SK-N-SH (cell line): ENCODE data around the gene ANKRD13B. TPM values are rescaled to one million over a fixed set of nuclear protein-coding genes. Genes with fewer than 3 reads are reported as not detected.
A peak's percentile ranks its signal among the peaks of the same experiment; 100 is the strongest.

Source experiments
- CTCF ChIA-PET: fragments of 300-600, 350-600 bp; formaldehyde crosslinking; extraction: SDS; loops from one replicate; lab custom pipeline; 2021; lab: Yijun Ruan, JAX
- POLR2A ChIA-PET: fragments of 350-600 bp; sonication (Branson Sonifier 250); formaldehyde crosslinking; extraction: SDS; loops from one replicate; lab custom pipeline; 2020; ENCODE audit warnings: antibody characterized with exemption, inconsistent platforms; lab: Yijun Ruan, JAX
- DNase-seq: peaks from one replicate; pipeline ENCODE4 v3.0.0; 2012
- H2AFZ ChIP-seq: fragments of 200-600 bp; sonication (generic); 2 replicates; pipeline ENCODE4 v1.8.1; 2016; ENCODE audit warnings: antibody characterized with exemption, mild to moderate bottlenecking, low read depth
- H3F3A ChIP-seq: fragments of 200-600 bp; sonication (generic); replicated peaks from 2 replicates; pipeline ENCODE3; 2016; ENCODE audit warnings: antibody characterized with exemption, mild to moderate bottlenecking; ENCODE audit not compliant: insufficient read depth
- H3K27ac ChIP-seq, 2 experiments: fragments of 200-500 bp in 1 of 2; fragments of 200-600 bp in 1 of 2; sonication (Bioruptor generic) in 1 of 2; sonication (generic), shearing (Covaris generic) in 1 of 2; 2 replicates each; pipeline versions ENCODE4 v1.5.1 to v1.6.1; 2014 to 2016; ENCODE audit warnings: low read depth in 2 of 2, inconsistent platforms in 1 of 2, low read length in 1 of 2, mild to moderate bottlenecking in 1 of 2, mixed read lengths in 1 of 2
- H3K27me3 ChIP-seq: fragments of 200-600 bp; sonication (generic), shearing (Covaris generic); 2 replicates; pipeline ENCODE4 v1.6.1; 2016; ENCODE audit warnings: mixed run types; ENCODE audit not compliant: insufficient read depth
- H3K36me3 ChIP-seq, 2 experiments: fragments of 200-500 bp in 1 of 2; fragments of 200-600 bp in 1 of 2; sonication (Bioruptor generic) in 1 of 2; sonication (generic) in 1 of 2; replicated peaks in 1 of 2; 2 replicates each; pipeline versions ENCODE3 to v1.5.1; 2014 to 2016; ENCODE audit warnings: low read length in 1 of 2, mild to moderate bottlenecking in 1 of 2; ENCODE audit not compliant: insufficient read depth in 2 of 2, control insufficient read depth in 1 of 2
- H3K4me1 ChIP-seq, 2 experiments: fragments of 200-500 bp in 1 of 2; fragments of 200-600 bp in 1 of 2; sonication (Bioruptor generic) in 1 of 2; sonication (generic), shearing (Covaris generic) in 1 of 2; 2 replicates each; pipeline versions ENCODE4 v1.5.1 to v1.6.1; 2014 to 2016; ENCODE audit warnings: low read depth in 1 of 2, low read length in 1 of 2, mixed run types in 1 of 2; ENCODE audit not compliant: insufficient read depth in 2 of 2, control insufficient read depth in 1 of 2
- H3K4me2 ChIP-seq: fragments of 200-600 bp; sonication (generic), shearing (Covaris generic); 2 replicates; pipeline ENCODE4 v1.6.1; 2017; ENCODE audit warnings: mixed run types
- H3K4me3 ChIP-seq, 2 experiments: fragments of 200-500 bp in 1 of 2; fragments of 200-600 bp in 1 of 2; sonication (Bioruptor generic) in 1 of 2; sonication (generic), shearing (Covaris generic) in 1 of 2; 2 replicates each; pipeline versions ENCODE4 v1.5.1 to v1.8.1; 2014 to 2016; ENCODE audit warnings: low read depth in 2 of 2, inconsistent platforms in 1 of 2, low read length in 1 of 2, mild to moderate bottlenecking in 1 of 2, mixed read lengths in 1 of 2, moderate library complexity in 1 of 2
- H3K79me2 ChIP-seq: fragments of 200-600 bp; sonication (generic); 2 replicates; pipeline ENCODE4 v1.8.1; 2017; ENCODE audit warnings: mild to moderate bottlenecking; ENCODE audit not compliant: insufficient read depth
- H3K9ac ChIP-seq: fragments of 200-600 bp; sonication (generic); 2 replicates; pipeline ENCODE4 v1.6.1; 2017; ENCODE audit warnings: mixed run types
- H3K9me2 ChIP-seq: fragments of 200-600 bp; sonication (generic); 2 replicates; pipeline ENCODE4 v1.6.1; 2017; ENCODE audit warnings: mixed run types
- H3K9me3 ChIP-seq: fragments of 200-600 bp; sonication (generic); 2 replicates; pipeline ENCODE4 v1.6.1; 2017; ENCODE audit warnings: mixed run types, mild to moderate bottlenecking, moderate library complexity
- H4K20me1 ChIP-seq: fragments of 200-600 bp; sonication (generic); 2 replicates; pipeline ENCODE4 v1.6.1; 2017; ENCODE audit warnings: mild to moderate bottlenecking, mixed run types; ENCODE audit not compliant: insufficient read depth
- CHD2 ChIP-seq: fragments of 150-350 bp; IDR thresholded peaks from 2 replicates; pipeline ENCODE4 v1.6.1; 2018; ENCODE audit warnings: low read length; ENCODE audit not compliant: partially characterized antibody
- GATA2 ChIP-seq: sonication (generic); formaldehyde crosslinking; IDR thresholded peaks from 2 replicates; pipeline ENCODE4 v1.5.0; 2020; ENCODE audit warnings: mild to moderate bottlenecking, missing genetic modification reagents
- MEF2A ChIP-seq: IDR thresholded peaks from 2 replicates; pipeline ENCODE4 v1.4.0; 2012; ENCODE audit warnings: low read depth, borderline replicate concordance
- MXI1 ChIP-seq: IDR thresholded peaks from 2 replicates; pipeline ENCODE4 v1.6.1; 2012; ENCODE audit warnings: mild to moderate bottlenecking, low read depth, low read length, improper control_type of control experiment
- NFIC ChIP-seq: IDR thresholded peaks from 2 replicates; pipeline ENCODE4 v1.4.0; 2012; ENCODE audit warnings: borderline replicate concordance
- NRF1 ChIP-seq: IDR thresholded peaks from 2 replicates; pipeline ENCODE4 v1.6.1; 2012; ENCODE audit warnings: low read depth, mild to moderate bottlenecking, low read length
- RAD21 ChIP-seq: IDR thresholded peaks from 2 replicates; pipeline ENCODE4 v1.6.1; 2012; ENCODE audit warnings: mild to moderate bottlenecking, low read length
- SIN3A ChIP-seq: IDR thresholded peaks from 2 replicates; pipeline ENCODE4 v1.6.1; 2012; ENCODE audit warnings: low read depth, mild to moderate bottlenecking, low read length, moderate library complexity, borderline replicate concordance
- YY1 ChIP-seq: IDR thresholded peaks from 2 replicates; pipeline ENCODE4 v1.4.0; 2012; ENCODE audit warnings: low read depth, mild to moderate bottlenecking
- WGBS: methylation state at CpG from one replicate; pipeline ENCODE4 v1.1.6; 2017; ENCODE audit warnings: low lambda C conversion rate; 5-methylcytosine and 5-hydroxymethylcytosine counted together
- polyA plus RNA-seq, 3 experiments: library from polyadenylated mRNA; depleted of rRNA; stranded (reverse); fragments of >200 nt; gene quantifications; 2 replicates each; pipeline ENCODE4 v1.2.3, GENCODE V29; 2012
- TF ChIP-seq, protein P1 (sequence below): IDR thresholded peaks from 2 replicates; pipeline ENCODE4 v1.4.0; 2012; ENCODE audit warnings: low read depth, borderline replicate concordance
- TF ChIP-seq, protein P2 (sequence below): IDR thresholded peaks from 2 replicates; pipeline ENCODE4 v1.4.0; 2012; ENCODE audit warnings: low read depth
- TF ChIP-seq, protein P3 (sequence below): fragments of 150-350 bp; IDR thresholded peaks from 2 replicates; pipeline ENCODE4 v1.6.1; 2017; ENCODE audit warnings: antibody characterized with exemption, low read length, low read depth, borderline replicate concordance
- TF ChIP-seq, protein P4 (sequence below): fragments of 200-600 bp; sonication (generic); IDR thresholded peaks from 2 replicates; pipeline ENCODE4 v1.6.1; 2017; ENCODE audit warnings: antibody characterized with exemption, mild to moderate bottlenecking, moderate library complexity

ANKRD13B gene
- polyA plus RNA-seq, 1 of the 3 experiments (the other 2 are of a cell fraction): 16.1 TPM

DNA sequence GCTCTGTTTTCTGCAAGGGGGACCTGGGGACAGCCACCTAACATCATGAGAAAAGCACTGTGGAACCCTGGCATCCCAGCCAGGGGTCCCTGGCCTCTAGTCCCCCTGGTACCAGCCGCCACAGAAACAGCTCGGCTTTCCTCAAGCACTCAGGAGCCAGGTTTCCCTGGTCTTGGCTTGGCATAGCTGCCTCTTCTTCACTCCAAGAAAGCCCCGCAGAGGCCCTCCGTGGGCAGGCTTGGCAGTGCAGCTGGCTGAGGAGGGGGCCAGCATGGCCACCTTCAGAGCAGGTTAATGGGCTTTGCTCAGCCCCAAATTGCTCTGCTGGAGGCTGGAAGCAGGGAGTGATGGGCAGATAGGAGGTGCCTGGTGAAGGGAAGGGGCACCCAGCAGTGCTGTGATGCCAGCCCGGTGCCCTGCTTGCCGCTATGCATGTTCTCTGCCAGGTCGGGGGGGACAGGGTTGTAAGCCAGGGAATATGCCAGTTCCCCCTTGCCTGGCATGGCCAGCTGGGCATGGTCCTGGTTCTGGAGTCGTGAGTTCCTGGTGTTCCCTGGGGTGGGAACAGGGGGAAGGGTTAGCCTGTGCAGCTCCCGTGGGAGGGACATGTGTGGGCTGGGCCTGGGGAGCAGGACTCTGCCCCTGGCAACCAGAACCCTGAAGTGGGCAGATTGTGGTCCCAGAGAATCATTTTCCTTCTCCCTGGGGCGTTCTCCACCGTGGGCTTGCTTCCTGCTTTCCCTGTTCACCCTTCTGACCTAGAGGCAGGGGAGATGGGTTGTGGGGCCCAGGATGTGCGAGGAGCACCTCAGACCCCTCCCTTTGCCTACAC lies 3.2 kb downstream of the ANKRD13B start:
- Histone ChIP-seq H3K36me3 (no peaks in the 10 kb centered on the region), H3K27me3 (no peaks in the 10 kb centered on the region), H3K4me2 (0 out of 2 replicates have a peak overlapping the region, but pooled peaks have one; percentile 4), H4K20me1 (peaks cover 4% of the 10 kb centered on the region; the same call in 1 of the 2 replicates), H3K4me1 (peaks cover 19 to 57% of the 10 kb centered on the region in 2 experiments)
- 77% methylated on average over 6 of the region's 12 CpGs for WGBS
- TF ChIP-seq, protein P1, sequence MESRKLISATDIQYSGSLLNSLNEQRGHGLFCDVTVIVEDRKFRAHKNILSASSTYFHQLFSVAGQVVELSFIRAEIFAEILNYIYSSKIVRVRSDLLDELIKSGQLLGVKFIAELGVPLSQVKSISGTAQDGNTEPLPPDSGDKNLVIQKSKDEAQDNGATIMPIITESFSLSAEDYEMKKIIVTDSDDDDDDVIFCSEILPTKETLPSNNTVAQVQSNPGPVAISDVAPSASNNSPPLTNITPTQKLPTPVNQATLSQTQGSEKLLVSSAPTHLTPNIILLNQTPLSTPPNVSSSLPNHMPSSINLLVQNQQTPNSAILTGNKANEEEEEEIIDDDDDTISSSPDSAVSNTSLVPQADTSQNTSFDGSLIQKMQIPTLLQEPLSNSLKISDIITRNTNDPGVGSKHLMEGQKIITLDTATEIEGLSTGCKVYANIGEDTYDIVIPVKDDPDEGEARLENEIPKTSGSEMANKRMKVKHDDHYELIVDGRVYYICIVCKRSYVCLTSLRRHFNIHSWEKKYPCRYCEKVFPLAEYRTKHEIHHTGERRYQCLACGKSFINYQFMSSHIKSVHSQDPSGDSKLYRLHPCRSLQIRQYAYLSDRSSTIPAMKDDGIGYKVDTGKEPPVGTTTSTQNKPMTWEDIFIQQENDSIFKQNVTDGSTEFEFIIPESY: no peak
- peak; percentile 51; the same call in 1 of the 2 replicates for TF ChIP-seq GATA2
- TF ChIP-seq, all 33 proteins: peak for 1
- Histone ChIP-seq H2AFZ (no peak overlapping the region), H3K9ac (no peak overlapping the region), H3K9me2 (no peaks in the 10 kb centered on the region), H3K27ac (peak overlapping the region in 1 of 2 experiments; percentile 91; a peak in 2 of 4 replicates), H3F3A (peaks cover 15% of the 10 kb centered on the region), H3K4me3 (peak overlapping the region in 1 of 2 experiments; percentile 89; a peak in 1 of 4 replicates), H3K9me3 (no peaks in the 10 kb centered on the region), H3K79me2 (peaks cover 28% of the 10 kb centered on the region)
- CTCF ChIA-PET: interaction anchor here (0.5 to 2.1 kb wide), 7 partner anchors 11 to 497 kb away, joined by 3 to 7 read pairs (median 3); no protein-coding TSS in a partner anchor
- POLR2A ChIA-PET: interaction anchor here (0.6 to 0.9 kb wide), 3 partner anchors 25 to 28 kb away, joined by 3 read pairs; no protein-coding TSS in a partner anchor
- DNase-seq: no peak

DNA sequence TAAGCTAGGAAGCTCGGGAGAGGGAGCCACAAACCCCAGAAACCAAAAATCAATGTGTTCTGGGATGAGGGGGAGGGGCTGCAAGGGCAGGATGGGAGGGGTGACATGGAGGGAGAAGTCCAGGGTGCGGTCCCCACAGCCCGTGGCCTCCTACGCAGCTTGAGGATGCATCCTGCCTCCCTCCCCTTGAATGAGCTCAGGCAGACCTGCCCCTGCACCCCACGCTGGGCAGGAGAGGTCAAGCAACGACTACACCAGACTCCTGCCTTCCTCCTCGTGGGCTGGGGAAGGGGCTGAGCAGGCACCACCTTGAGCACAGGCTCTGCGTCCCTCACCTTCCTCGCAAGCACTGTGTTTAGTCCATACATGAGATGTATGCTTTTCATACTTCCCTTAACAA lies 3.9 kb downstream of the ANKRD13B start:
- DNase-seq: no peak
- POLR2A ChIA-PET: interaction anchor here (0.6 to 0.9 kb wide), 2 partner anchors 28 to 181 kb away, joined by 3 read pairs; no protein-coding TSS in a partner anchor
- H3K4me1 ChIP-seq: peaks cover 16 to 56% of the 10 kb centered on the region in 2 experiments
- TF ChIP-seq CHD2 (no peak), NFIC (no peak), GATA2 (no peak), MEF2A (no peak), SIN3A (no peak), RAD21 (no peak), NRF1 (no peak), YY1 (no peak), MXI1 (no peak)
- TF ChIP-seq, protein P2, sequence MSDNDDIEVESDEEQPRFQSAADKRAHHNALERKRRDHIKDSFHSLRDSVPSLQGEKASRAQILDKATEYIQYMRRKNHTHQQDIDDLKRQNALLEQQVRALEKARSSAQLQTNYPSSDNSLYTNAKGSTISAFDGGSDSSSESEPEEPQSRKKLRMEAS: no peak
- TF ChIP-seq, protein P3, sequence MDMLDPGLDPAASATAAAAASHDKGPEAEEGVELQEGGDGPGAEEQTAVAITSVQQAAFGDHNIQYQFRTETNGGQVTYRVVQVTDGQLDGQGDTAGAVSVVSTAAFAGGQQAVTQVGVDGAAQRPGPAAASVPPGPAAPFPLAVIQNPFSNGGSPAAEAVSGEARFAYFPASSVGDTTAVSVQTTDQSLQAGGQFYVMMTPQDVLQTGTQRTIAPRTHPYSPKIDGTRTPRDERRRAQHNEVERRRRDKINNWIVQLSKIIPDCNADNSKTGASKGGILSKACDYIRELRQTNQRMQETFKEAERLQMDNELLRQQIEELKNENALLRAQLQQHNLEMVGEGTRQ: no peak
- TF ChIP-seq, protein P4, sequence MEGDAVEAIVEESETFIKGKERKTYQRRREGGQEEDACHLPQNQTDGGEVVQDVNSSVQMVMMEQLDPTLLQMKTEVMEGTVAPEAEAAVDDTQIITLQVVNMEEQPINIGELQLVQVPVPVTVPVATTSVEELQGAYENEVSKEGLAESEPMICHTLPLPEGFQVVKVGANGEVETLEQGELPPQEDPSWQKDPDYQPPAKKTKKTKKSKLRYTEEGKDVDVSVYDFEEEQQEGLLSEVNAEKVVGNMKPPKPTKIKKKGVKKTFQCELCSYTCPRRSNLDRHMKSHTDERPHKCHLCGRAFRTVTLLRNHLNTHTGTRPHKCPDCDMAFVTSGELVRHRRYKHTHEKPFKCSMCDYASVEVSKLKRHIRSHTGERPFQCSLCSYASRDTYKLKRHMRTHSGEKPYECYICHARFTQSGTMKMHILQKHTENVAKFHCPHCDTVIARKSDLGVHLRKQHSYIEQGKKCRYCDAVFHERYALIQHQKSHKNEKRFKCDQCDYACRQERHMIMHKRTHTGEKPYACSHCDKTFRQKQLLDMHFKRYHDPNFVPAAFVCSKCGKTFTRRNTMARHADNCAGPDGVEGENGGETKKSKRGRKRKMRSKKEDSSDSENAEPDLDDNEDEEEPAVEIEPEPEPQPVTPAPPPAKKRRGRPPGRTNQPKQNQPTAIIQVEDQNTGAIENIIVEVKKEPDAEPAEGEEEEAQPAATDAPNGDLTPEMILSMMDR: no peak
- TF ChIP-seq, all 33 proteins: peak for 0
- H3K4me3 ChIP-seq: no peak overlapping the region
- H3K4me2 ChIP-seq: no peak overlapping the region
- peaks cover 28% of the 10 kb centered on the region for H3K79me2 ChIP-seq
- H3K27ac ChIP-seq: peak overlapping the region in 1 of 2 experiments; percentile 91; a peak in 1 of 4 replicates
- H3K36me3 ChIP-seq: no peaks in the 10 kb centered on the region
- no peaks in the 10 kb centered on the region for H3K9me3 ChIP-seq
- no peak overlapping the region for H2AFZ ChIP-seq
- 91% methylated on average over 5 of the region's 9 CpGs for WGBS
- peaks cover 10% of the 10 kb centered on the region for H3F3A ChIP-seq
- peaks cover 4% of the 10 kb centered on the region; the same call in 1 of the 2 replicates for H4K20me1 ChIP-seq
- CTCF ChIA-PET: interaction anchor here (1.0 to 2.1 kb wide), 8 partner anchors 10 to 496 kb away, joined by 3 to 7 read pairs (median 4); no protein-coding TSS in a partner anchor
- no peaks in the 10 kb centered on the region for H3K27me3 ChIP-seq
- H3K9me2 ChIP-seq: no peaks in the 10 kb centered on the region
- H3K9ac ChIP-seq: no peak overlapping the region
